H9 (cell line): Measurements from ENCODE around the gene CTNNA1. TPM values are rescaled to one million over a fixed set of nuclear protein-coding genes. Genes with fewer than 3 reads are reported as not detected.

Experiments
- DNase-seq: peaks from one replicate; pipeline ENCODE4 v3.0.0-alpha.2; 2017
- H2AFZ ChIP-seq: one replicate; pipeline ENCODE4 v1.6.1; 2013; ENCODE audit warnings: mild to moderate bottlenecking, low read length, control low read depth, moderate library complexity
- H2AK5ac ChIP-seq: 2 replicates; pipeline ENCODE4 v1.6.1; 2013; ENCODE audit warnings: low read length, control low read depth, mixed read lengths; ENCODE audit not compliant: insufficient read length
- H2BK120ac ChIP-seq: one replicate; pipeline ENCODE4 v1.6.1; 2013; ENCODE audit warnings: low read depth, mild to moderate bottlenecking, low read length, control low read depth, inconsistent platforms; ENCODE audit not compliant: poor library complexity, severe bottlenecking
- H2BK12ac ChIP-seq: 2 replicates; pipeline ENCODE4 v1.6.1; 2013; ENCODE audit warnings: low read length, control low read depth, mixed read lengths, low read depth; ENCODE audit not compliant: insufficient read length
- H2BK15ac ChIP-seq: 2 replicates; pipeline ENCODE4 v1.6.1; 2013; ENCODE audit warnings: low read depth, low read length, control low read depth
- H2BK20ac ChIP-seq: one replicate; pipeline ENCODE4 v1.6.1; 2013; ENCODE audit warnings: low read depth, mild to moderate bottlenecking, low read length, control low read depth, inconsistent platforms; ENCODE audit not compliant: poor library complexity, severe bottlenecking
- H2BK5ac ChIP-seq: 2 replicates; pipeline ENCODE4 v1.6.1; 2013; ENCODE audit warnings: low read length, control low read depth, mixed read lengths; ENCODE audit not compliant: insufficient read length
- H3K14ac ChIP-seq: 2 replicates; pipeline ENCODE4 v1.6.1; 2013; ENCODE audit warnings: low read length, control low read depth; ENCODE audit not compliant: insufficient read depth
- H3K18ac ChIP-seq: 2 replicates; pipeline ENCODE4 v1.6.1; 2013; ENCODE audit warnings: low read depth, mild to moderate bottlenecking, mixed read lengths, low read length, control low read depth; ENCODE audit not compliant: insufficient read length
- H3K23ac ChIP-seq: 2 replicates; pipeline ENCODE4 v1.6.1; 2013; ENCODE audit warnings: low read length, control low read depth, mixed read lengths, low read depth; ENCODE audit not compliant: insufficient read length
- H3K23me2 ChIP-seq: 2 replicates; pipeline ENCODE4 v1.6.1; 2013; ENCODE audit warnings: low read depth, mild to moderate bottlenecking, mixed read lengths, low read length, control low read depth; ENCODE audit not compliant: insufficient read length, poor library complexity, severe bottlenecking
- H3K27ac ChIP-seq: 2 replicates; pipeline ENCODE4 v1.5.1; 2013; ENCODE audit warnings: low read length, control low read depth, mixed read lengths, low read depth; ENCODE audit not compliant: insufficient read length
- H3K27me3 ChIP-seq: 2 replicates; pipeline ENCODE4 v1.6.1; 2013; ENCODE audit warnings: low read length, control low read depth, inconsistent platforms; ENCODE audit not compliant: insufficient read depth
- H3K4ac ChIP-seq: 2 replicates; pipeline ENCODE4 v1.6.1; 2013; ENCODE audit warnings: low read depth, mild to moderate bottlenecking, control low read depth, inconsistent platforms, low read length, moderate library complexity
- H3K4me1 ChIP-seq: 2 replicates; pipeline ENCODE4 v1.6.1; 2013; ENCODE audit warnings: low read length, control low read depth, inconsistent platforms; ENCODE audit not compliant: insufficient read depth
- H3K4me2 ChIP-seq: 2 replicates; pipeline ENCODE4 v1.6.1; 2013; ENCODE audit warnings: low read length, control low read depth, mixed read lengths; ENCODE audit not compliant: insufficient read length, insufficient read depth
- H3K56ac ChIP-seq: 2 replicates; pipeline ENCODE4 v1.6.1; 2013; ENCODE audit warnings: low read depth, mild to moderate bottlenecking, mixed read lengths, low read length, control low read depth; ENCODE audit not compliant: insufficient read length
- H3K79me1 ChIP-seq: 2 replicates; pipeline ENCODE4 v1.6.1; 2013; ENCODE audit warnings: low read depth, mild to moderate bottlenecking, moderate library complexity, low read length, control low read depth, inconsistent platforms; ENCODE audit not compliant: insufficient read depth, poor library complexity, severe bottlenecking
- H3K79me2 ChIP-seq: 2 replicates; pipeline ENCODE4 v1.6.1; 2013; ENCODE audit warnings: low read length, control low read depth, inconsistent platforms; ENCODE audit not compliant: insufficient read depth
- H3K9ac ChIP-seq: 2 replicates; pipeline ENCODE4 v1.6.1; 2013; ENCODE audit warnings: low read length, control low read depth, mixed read lengths; ENCODE audit not compliant: insufficient read length; ENCODE audit errors: extremely low read depth
- H3K9me3 ChIP-seq: one replicate; pipeline ENCODE4 v1.6.1; 2013; ENCODE audit warnings: low read depth, low read length, inconsistent platforms; ENCODE audit not compliant: control insufficient read depth
- H3T11ph ChIP-seq: one replicate; pipeline ENCODE4 v1.6.1; 2013; ENCODE audit warnings: mild to moderate bottlenecking, low read length, control low read depth, inconsistent platforms
- H4K20me1 ChIP-seq: one replicate; pipeline ENCODE4 v1.6.1; 2013; ENCODE audit not compliant: control insufficient read depth, insufficient read length, insufficient read depth
- H4K5ac ChIP-seq: 2 replicates; pipeline ENCODE4 v1.6.1; 2013; ENCODE audit warnings: low read depth, mild to moderate bottlenecking, mixed read lengths, low read length, control low read depth; ENCODE audit not compliant: insufficient read length
- H4K8ac ChIP-seq: replicated peaks from 2 replicates; pipeline ENCODE4 v1.6.1; 2013; ENCODE audit warnings: low read length, control low read depth, mixed read lengths, low read depth; ENCODE audit not compliant: insufficient read length
- H4K91ac ChIP-seq: 2 replicates; pipeline ENCODE4 v1.6.1; 2013; ENCODE audit warnings: low read depth, mild to moderate bottlenecking, moderate library complexity, mixed read lengths, low read length, control low read depth; ENCODE audit not compliant: insufficient read length
- H3K27ac Mint-ChIP-seq, 3 experiments: 2 replicates in 2 of 3; 3 replicates in 1 of 3; pipeline ENCODE4 v1.8.0; 2020 to 2021; ENCODE audit warnings: mixed read lengths in 3 of 3, mild to moderate bottlenecking in 1 of 3, moderate library complexity in 1 of 3
- H3K27me3 Mint-ChIP-seq: 2 replicates; pipeline ENCODE4 v1.8.0; 2021; ENCODE audit warnings: low read depth, mild to moderate bottlenecking, moderate library complexity, mixed read lengths
- H3K36me3 Mint-ChIP-seq, 3 experiments: 2 replicates in 2 of 3; 3 replicates in 1 of 3; pipeline ENCODE4 v1.8.0; 2020 to 2021; ENCODE audit warnings: low read depth in 3 of 3, mixed read lengths in 3 of 3; ENCODE audit not compliant: insufficient read depth in 1 of 3
- H3K4me1 Mint-ChIP-seq, 2 experiments: 2 replicates each; pipeline ENCODE4 v1.8.0; 2020; ENCODE audit warnings: mixed read lengths in 2 of 2
- H3K4me3 Mint-ChIP-seq, 2 experiments: 2 replicates in 1 of 2; 3 replicates in 1 of 2; pipeline ENCODE4 v1.8.0; 2020 to 2021; ENCODE audit warnings: mild to moderate bottlenecking in 2 of 2, mixed read lengths in 2 of 2, moderate library complexity in 1 of 2
- H3K9me3 Mint-ChIP-seq, 2 experiments: 2 replicates in 1 of 2; 3 replicates in 1 of 2; pipeline ENCODE4 v1.8.0; 2020; ENCODE audit warnings: mild to moderate bottlenecking in 2 of 2, mixed read lengths in 2 of 2, moderate library complexity in 1 of 2
- CTCF ChIP-seq: fragments of 200-600 bp; sonication (generic); conservative IDR thresholded peaks from 3 replicates; pipeline ENCODE4 v1.8.0; 2021; ENCODE audit warnings: antibody characterized with exemption, mild to moderate bottlenecking
- WGBS: extraction: QIAGEN DNeasy Blood & Tissue Kit; methylation state at CpG from one replicate; pipeline ENCODE4 v1.1.7; 2013; ENCODE audit warnings: missing lambda C conversion rate, low lambda C conversion rate, mixed read lengths; ENCODE audit not compliant: insufficient read length; ENCODE audit errors: extremely low coverage; 5-methylcytosine and 5-hydroxymethylcytosine counted together
- total RNA-seq: library from RNA; stranded (reverse); gene quantifications from 2 replicates; pipeline ENCODE4 v1.2.1, GENCODE V29; 2021

CTNNA1 gene
- total RNA-seq, 1 experiment from 2014 or later = 354 TPM

DNA sequence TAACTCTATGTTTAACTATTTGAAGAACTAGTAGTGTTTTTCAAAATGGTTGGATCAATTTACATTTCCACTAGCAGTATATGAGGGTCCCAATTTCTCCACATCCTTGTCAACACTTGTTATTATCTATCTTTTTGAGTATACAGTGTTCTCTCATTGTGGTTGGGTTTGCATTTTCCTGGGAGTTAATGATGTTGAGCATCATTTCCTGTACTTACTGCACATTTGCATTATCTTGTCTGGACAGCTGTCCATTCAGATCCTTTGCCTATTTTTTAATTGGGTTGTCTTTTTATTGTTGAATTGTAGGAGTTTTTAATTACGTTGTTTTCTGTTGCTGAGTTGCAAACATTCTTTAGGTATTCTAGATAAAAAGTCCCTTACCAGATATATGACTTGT, 225.4 kb downstream of the CTNNA1 start:
- Histone ChIP-seq H3K79me2 (no peaks in the 10 kb centered on the region), H3K23ac (no peak overlapping the region), H4K8ac (no peak overlapping the region), H3K4ac (no peak overlapping the region), H4K20me1 (no peaks in the 10 kb centered on the region), H2BK15ac (no peak overlapping the region), H2AK5ac (no peak overlapping the region), H3K27ac (no peak overlapping the region), H3K9ac (no peak overlapping the region), H2BK120ac (no peak overlapping the region), H4K91ac (no peak overlapping the region), H2BK5ac (no peak overlapping the region), H3K27me3 (no peaks in the 10 kb centered on the region), H3K23me2 (no peaks in the 10 kb centered on the region), H3K56ac (no peak overlapping the region), H3K4me1 (peaks cover 4% of the 10 kb centered on the region; the same call in 1 of the 2 replicates), H4K5ac (no peak overlapping the region), H2BK20ac (no peak overlapping the region), H3K79me1 (no peaks in the 10 kb centered on the region), H3K18ac (no peak overlapping the region), H3T11ph (no peak overlapping the region), H3K9me3 (no peaks in the 10 kb centered on the region), H3K14ac (no peak overlapping the region), H2BK12ac (no peak overlapping the region), H3K4me2 (no peak overlapping the region), H2AFZ (no peak overlapping the region)
- Mint-ChIP-seq H3K4me1 (peaks cover 16 to 23% of the 10 kb centered on the region in 2 experiments), H3K27ac (no peak overlapping the region), H3K36me3 (no peaks in the 10 kb centered on the region), H3K27me3 (no peaks in the 10 kb centered on the region), H3K9me3 (no peaks in the 10 kb centered on the region), H3K4me3 (no peak overlapping the region)
- DNase-seq = no peak
- TF ChIP-seq CTCF = no peak
- WGBS = no CpG with 5 or more reads among the region's 1 CpG
